Psoas muscle (tissue), 8 donors: ENCODE measurements around the gene ANKRD33. TPM values are rescaled to one million over a fixed set of nuclear protein-coding genes. Genes with fewer than 3 reads are reported as not detected.

ENCODE experiments used
- ATAC-seq, 4 donors: fragments of 200-7000 bp; cut with Tn5 transposase; one replicate each; pipeline ENCODE4 v1.9.1; 2020; ENCODE audit warnings: moderate library complexity in 3 of 4, mild to moderate bottlenecking in 2 of 4
- DNase-seq, 2 donors: peaks; one replicate each; pipeline ENCODE4 v3.0.0-alpha.2; 2020
- H3K27ac ChIP-seq: fragments of 200-600 bp; one replicate; pipeline ENCODE4 v1.8.0; 2022
- H3K27me3 ChIP-seq, 3 donors: fragments of 200-600 bp in 1 of 3; one replicate each; pipeline versions ENCODE4 v1.6.1 to v1.8.0; 2013 to 2022; ENCODE audit warnings: low read length in 2 of 3, mild to moderate bottlenecking in 2 of 3, moderate library complexity in 1 of 3; ENCODE audit not compliant: insufficient read depth in 3 of 3
- H3K36me3 ChIP-seq, 2 donors: fragments of 200-600 bp in 1 of 2; one replicate each; pipeline versions ENCODE4 v1.6.1 to v1.8.0; 2013 to 2022; ENCODE audit warnings: low read depth in 1 of 2, mild to moderate bottlenecking in 1 of 2, moderate library complexity in 1 of 2; ENCODE audit not compliant: insufficient read depth in 1 of 2
- H3K4me1 ChIP-seq: fragments of 200-600 bp; one replicate; pipeline ENCODE4 v1.8.0; 2022
- H3K4me3 ChIP-seq: fragments of 200-600 bp; one replicate; pipeline ENCODE4 v1.8.0; 2022; ENCODE audit warnings: mild to moderate bottlenecking
- H3K9me3 ChIP-seq: fragments of 200-600 bp; one replicate; pipeline ENCODE4 v1.8.0; 2022
- CTCF ChIP-seq: fragments of 200-600 bp; IDR thresholded peaks from one replicate; pipeline ENCODE4 v1.8.0; 2022; ENCODE audit warnings: antibody characterized with exemption
- WGBS, 3 donors: extraction: QIAGEN DNeasy Blood & Tissue Kit; methylation state at CpG; one replicate each; pipeline versions ENCODE4 v1.1.6 to v1.1.7; 2013; 5-methylcytosine and 5-hydroxymethylcytosine counted together
- intact Hi-C, 2 donors: fragments of 100-400 bp; cut with DNase I; formaldehyde crosslinking; loops; one replicate each; pipeline versions ENCODE4 v1.11.0 to v1.14.2; 2022
- polyA plus RNA-seq, 3 donors: library from polyadenylated mRNA; stranded (reverse); fragments of 200-250 nt; gene quantifications; one replicate each; pipeline ENCODE4 v1.2.3, GENCODE V29; 2013
- total RNA-seq, 4 donors: library from RNA; stranded (reverse); fragmentation: NEBNext Ultra II Directional in 2 of 4; extraction: Animal tissue kit (Norgen Biotek cat#: 25700) in 2 of 4; gene quantifications; one replicate each; pipeline versions ENCODE4 v1.2.1 to v1.2.4, GENCODE V29; 2021 to 2023
- donor health status: healthy with polysubstance abuse.
- donor health status: DM: no; HTN: no; CAD: no; lungs with moderate emphysema.
- donor health status: Bipolar disorder and iron deficiency.
- donor health status: healthy.
- donor health status: DM: yes; HTN: yes; CAD: no.
- donor health status: DM: no; HTN: no; CAD: no.
- donor health status: DM: no; HTN: no; CAD: no.
- donor health status: DM: yes; HTN: yes; CAD: no.

The ANKRD33 gene
- total and polyA plus RNA-seq, 7 donors, result 0.16 TPM; not detected in 6

- no peak for TF ChIP-seq CTCF
- DNase-seq (peak in 1 of 2 donors; percentile 44), ATAC-seq (no peak)
- Histone ChIP-seq H3K4me3 (peak overlapping the region; percentile 58), H3K27me3 (peaks cover 0 to 50% (median 3%) of the 10 kb centered on the region in 3 donors), H3K4me1 (peaks cover 2% of the 10 kb centered on the region), H3K9me3 (no peaks in the 10 kb centered on the region), H3K36me3 (no peaks in the 10 kb centered on the region), H3K27ac (no peak overlapping the region)
- intact Hi-C loops, result no loop called here
- 20 to 28% (median 27%) methylated on average over 16 to 20 of the region's 20 CpGs for WGBS, 3 donors
Measured at GRCh38 chr12:51869496-51869865, 18.4 kb upstream of the ANKRD33 start.

- intact Hi-C loops, result loop anchor here in 1 of 2 donors (5.0 kb wide), 1 partner anchor 448 kb away; the partner anchor contains the start of gene SLC4A8
- no peak for TF ChIP-seq CTCF
- DNase-seq, result no peak
- no peaks in the 10 kb centered on the region for H3K36me3 ChIP-seq
- ATAC-seq, result no peak
- H3K27me3 ChIP-seq, result peaks cover 0 to 48% (median 3%) of the 10 kb centered on the region in 3 donors
- H3K9me3 ChIP-seq, result no peaks in the 10 kb centered on the region
- no peak overlapping the region for H3K27ac ChIP-seq
- no peaks in the 10 kb centered on the region for H3K4me1 ChIP-seq
- no peak overlapping the region for H3K4me3 ChIP-seq
- WGBS, 3 donors, result 57 to 83% (median 80%) methylated on average over 3 of the region's 3 CpGs
Measured at GRCh38 chr12:51869931-51870330, 18.0 kb upstream of the ANKRD33 start.

GRCh38 chr12:51870504-51870903 is 17.4 kb upstream of the ANKRD33 start:
- H3K27ac ChIP-seq, result no peak overlapping the region

GRCh38 chr12:51871126-51871525 is 16.8 kb upstream of the ANKRD33 start:
- Histone ChIP-seq H3K4me3 (no peak overlapping the region), H3K27ac (no peak overlapping the region), H3K9me3 (no peaks in the 10 kb centered on the region), H3K36me3 (no peaks in the 10 kb centered on the region), H3K27me3 (peaks cover 0 to 43% (median 3%) of the 10 kb centered on the region in 3 donors), H3K4me1 (no peaks in the 10 kb centered on the region)
- no peak for TF ChIP-seq CTCF
- ATAC-seq, result no peak
- intact Hi-C loops, result loop anchor here in 1 of 2 donors (5.0 kb wide), 1 partner anchor 449 kb away; the partner anchor contains the start of gene SLC4A8
- DNase-seq, result peak; percentile 48 to 60
- 68 to 81% (median 76%) methylated on average over 6 of the region's 6 CpGs for WGBS, 3 donors

More at GRCh38 chr12:51870504-51870903, 17.4 kb upstream of the ANKRD33 start:
- H3K4me3 ChIP-seq, result no peak overlapping the region
- H3K27me3 ChIP-seq, result peaks cover 0 to 44% (median 3%) of the 10 kb centered on the region in 3 donors
- DNase-seq (no peak), ATAC-seq (no peak)
- intact Hi-C loops, result loop anchor here in 1 of 2 donors (5.0 kb wide), 1 partner anchor 448 kb away; the partner anchor contains the start of gene SLC4A8
- 77 to 80% (median 79%) methylated on average over 4 of the region's 4 CpGs for WGBS, 3 donors
- no peaks in the 10 kb centered on the region for H3K9me3 ChIP-seq
- H3K4me1 ChIP-seq, result no peaks in the 10 kb centered on the region
- TF ChIP-seq CTCF, result no peak
- no peaks in the 10 kb centered on the region for H3K36me3 ChIP-seq
